Upper lobe of right lung (tissue), 1 donor: Measurements from ENCODE around the gene MYO1B. TPM values are rescaled to one million over a fixed set of nuclear protein-coding genes. Genes with fewer than 3 reads are reported as not detected.

ENCODE experiments used
- ATAC-seq: fragments of 200-7000 bp; cut with Tn5 transposase; one replicate; pipeline ENCODE4 v1.9.1; 2020; ENCODE audit warnings: mild to moderate bottlenecking, moderate library complexity
- DNase-seq: peaks from one replicate; pipeline ENCODE4 v3.0.0-alpha.2; 2020
- H3K27ac ChIP-seq: fragments of 200-600 bp; one replicate; pipeline ENCODE4 v1.8.0; 2022
- H3K27me3 ChIP-seq: fragments of 200-600 bp; one replicate; pipeline ENCODE4 v1.8.0; 2022; ENCODE audit warnings: mild to moderate bottlenecking
- H3K36me3 ChIP-seq: fragments of 200-600 bp; one replicate; pipeline ENCODE4 v1.8.0; 2022
- H3K4me1 ChIP-seq: fragments of 200-600 bp; one replicate; pipeline ENCODE4 v1.8.0; 2022
- H3K4me3 ChIP-seq: fragments of 200-600 bp; one replicate; pipeline ENCODE4 v1.8.0; 2022; ENCODE audit warnings: mild to moderate bottlenecking
- H3K9me3 ChIP-seq: fragments of 200-600 bp; one replicate; pipeline ENCODE4 v1.8.0; 2022
- CTCF ChIP-seq: fragments of 200-600 bp; IDR thresholded peaks from one replicate; pipeline ENCODE4 v1.8.0; 2022; ENCODE audit warnings: antibody characterized with exemption
- intact Hi-C: fragments of 100-400 bp; cut with DNase I; formaldehyde crosslinking; loops from one replicate; pipeline ENCODE4 v1.11.0; 2022
- total RNA-seq: library from RNA; stranded (reverse); fragmentation: NEBNext Ultra II Directional; extraction: Animal tissue kit (Norgen Biotek cat#: 25700); gene quantifications from one replicate; pipeline ENCODE4 v1.2.1, GENCODE V29; 2021
- donor health status: DM: no; HTN: yes; CAD: no; lungs with severe emphysema.

MYO1B gene
- total RNA-seq, 1 donor from 2014 or later = 231 TPM

- Histone ChIP-seq H3K27me3 (no peaks in the 10 kb centered on the region), H3K4me3 (no peak overlapping the region), H3K36me3 (peaks cover 45% of the 10 kb centered on the region), H3K27ac (no peak overlapping the region), H3K4me1 (peaks cover 11% of the 10 kb centered on the region), H3K9me3 (no peaks in the 10 kb centered on the region)
- intact Hi-C loops = no loop called here
- DNase-seq = no peak
- TF ChIP-seq CTCF = no peak
- ATAC-seq = no peak
Observed at GRCh38 chr2:191405546-191405945, 160.3 kb downstream of the MYO1B start.

DNA sequence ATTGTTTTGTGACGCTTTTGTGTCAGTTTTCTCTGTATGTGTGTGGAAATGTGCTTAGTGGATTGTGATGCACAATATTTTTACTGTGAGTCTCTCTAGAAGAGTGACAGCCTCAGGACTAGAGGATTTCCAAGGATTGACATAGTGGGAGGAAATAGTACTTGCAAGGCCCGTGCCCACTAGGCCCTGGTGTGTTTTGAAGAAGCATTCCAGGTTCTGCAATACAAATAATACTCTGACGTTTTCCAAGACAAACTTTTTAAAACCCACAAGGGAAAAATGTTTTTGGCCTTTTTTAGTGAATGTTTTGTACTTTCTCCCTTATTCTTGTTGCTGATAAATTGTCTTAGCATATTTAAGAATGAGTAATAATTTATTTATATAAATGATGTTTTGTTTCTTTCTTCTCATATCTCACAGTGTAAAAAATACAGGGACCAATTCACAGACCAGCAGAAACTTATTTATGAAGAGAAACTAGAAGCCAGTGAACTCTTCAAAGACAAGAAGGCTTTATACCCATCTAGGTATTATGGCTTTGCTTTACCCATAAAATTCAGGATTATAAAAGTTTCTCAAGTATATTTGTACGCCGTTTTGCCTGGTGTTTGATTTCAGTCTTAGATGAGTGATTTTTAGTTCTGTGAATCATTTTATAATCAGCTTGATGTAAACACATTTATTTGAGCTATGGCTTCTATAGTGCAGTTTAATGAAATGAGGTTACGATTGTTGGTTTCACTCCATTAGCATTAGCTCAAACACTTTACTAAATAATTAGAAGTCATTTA, 165.6 kb downstream of the MYO1B start:
- intact Hi-C loops = no loop called here
- no peak for ATAC-seq
- no peak overlapping the region for H3K27ac ChIP-seq
- TF ChIP-seq CTCF = no peak
- no peak overlapping the region for H3K4me3 ChIP-seq
- H3K27me3 ChIP-seq = no peaks in the 10 kb centered on the region
- H3K36me3 ChIP-seq = peaks cover 76% of the 10 kb centered on the region
- H3K9me3 ChIP-seq = no peaks in the 10 kb centered on the region
- DNase-seq = no peak
- no peaks in the 10 kb centered on the region for H3K4me1 ChIP-seq

DNA sequence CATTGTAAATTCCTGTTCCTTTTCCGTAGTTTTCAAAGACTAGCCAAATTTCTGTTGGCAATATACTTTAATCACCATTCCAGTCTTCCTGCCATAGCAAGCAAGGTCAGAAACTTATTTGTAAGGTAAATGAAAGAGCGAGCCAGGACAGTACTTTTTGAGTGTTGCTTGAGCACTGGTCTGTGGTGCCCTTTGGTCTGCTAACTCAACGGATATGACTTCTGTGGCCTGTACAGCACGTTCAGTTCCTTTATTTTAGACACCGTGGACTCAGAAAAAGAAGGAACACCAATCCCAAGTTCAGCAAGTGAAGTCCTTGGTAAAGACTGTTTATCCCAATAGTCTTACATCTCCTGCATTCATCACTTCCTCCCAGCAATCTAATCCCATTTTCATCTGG, 166.3 kb downstream of the MYO1B start:
- H3K27me3 ChIP-seq = no peaks in the 10 kb centered on the region
- H3K9me3 ChIP-seq = no peaks in the 10 kb centered on the region
- H3K4me1 ChIP-seq = no peaks in the 10 kb centered on the region
- intact Hi-C loops = no loop called here
- TF ChIP-seq CTCF = no peak
- H3K27ac ChIP-seq = no peak overlapping the region
- H3K4me3 ChIP-seq = no peak overlapping the region
- peak; percentile 62 for ATAC-seq
- DNase-seq = no peak
- peaks cover 82% of the 10 kb centered on the region for H3K36me3 ChIP-seq

DNA sequence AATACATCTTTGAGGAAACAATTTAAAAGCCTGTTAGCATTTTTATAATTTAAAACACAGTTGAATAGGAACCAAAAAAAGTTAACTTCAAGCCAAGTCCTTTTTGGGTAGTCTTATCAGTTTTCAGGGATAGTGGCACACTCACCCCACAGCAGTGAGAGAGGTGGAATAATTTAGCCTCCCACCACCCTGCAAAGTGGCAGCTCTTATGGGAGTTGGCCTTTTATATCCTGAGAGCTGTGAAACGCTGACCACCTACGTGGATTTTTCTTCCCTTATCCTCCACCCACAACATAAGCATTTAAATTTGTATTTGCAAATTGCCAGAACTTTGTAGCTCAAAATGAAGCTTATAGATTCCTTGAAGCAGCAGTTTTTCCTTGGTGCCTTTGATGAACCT, 167.1 kb downstream of the MYO1B start:
- no peak for DNase-seq
- Histone ChIP-seq H3K36me3 (peaks cover 91% of the 10 kb centered on the region), H3K9me3 (no peaks in the 10 kb centered on the region), H3K4me1 (no peaks in the 10 kb centered on the region), H3K27ac (no peak overlapping the region), H3K27me3 (no peaks in the 10 kb centered on the region), H3K4me3 (no peak overlapping the region)
- intact Hi-C loops = no loop called here
- ATAC-seq = no peak
- no peak for TF ChIP-seq CTCF

- no peak for DNase-seq
- Histone ChIP-seq H3K27ac (no peak overlapping the region), H3K4me3 (no peak overlapping the region), H3K27me3 (no peaks in the 10 kb centered on the region), H3K9me3 (no peaks in the 10 kb centered on the region), H3K36me3 (peaks cover 80% of the 10 kb centered on the region), H3K4me1 (no peaks in the 10 kb centered on the region)
- intact Hi-C loops = no loop called here
- no peak for ATAC-seq
- no peak for TF ChIP-seq CTCF
Observed at GRCh38 chr2:191415101-191415500, 169.9 kb downstream of the MYO1B start.
